Activated effector memory CD4-positive, alpha-beta T cell treated with anti-CD3 and anti-CD28 coated beads, Interleukin-2, amount 50 U/mL, for 16 hours (primary cell): ENCODE results near the gene CD59.
"Not testable (repeated sequence)": the region's sequence is repeated elsewhere in the genome, so short reads cannot be mapped to it uniquely, and the experiment has no call there.

Experiments
- DNase-seq: peaks from one replicate; pipeline ENCODE4 v3.0.0-alpha.2; 2020

The CD59 gene

GRCh38 chr11:33692013-33692504, 44.2 kb downstream of the CD59 start:
- DNase-seq = no peak

GRCh38 chr11:33691066-33691864, 45.0 kb downstream of the CD59 start:
- DNase-seq = no peak

GRCh38 chr11:33690290-33691065, 45.7 kb downstream of the CD59 start:
- DNase-seq = no peak

- no peak for DNase-seq
Measured at GRCh38 chr11:33689501-33689900, 46.7 kb downstream of the CD59 start.

- no peak for DNase-seq
Measured at GRCh38 chr11:33689085-33689484, 47.1 kb downstream of the CD59 start.

GRCh38 chr11:33687733-33688479, 48.3 kb downstream of the CD59 start:
- no peak for DNase-seq

GRCh38 chr11:33685082-33685481, 51.1 kb downstream of the CD59 start:
- no peak for DNase-seq

GRCh38 chr11:33684003-33684706, 52.1 kb downstream of the CD59 start:
- no peak for DNase-seq

- DNase-seq = no peak
Measured at GRCh38 chr11:33682446-33682845, 53.8 kb downstream of the CD59 start.

- no peak for DNase-seq
Measured at GRCh38 chr11:33682019-33682418, 54.2 kb downstream of the CD59 start.

GRCh38 chr11:33678616-33679015, 57.6 kb downstream of the CD59 start:
- not testable (repeated sequence) for DNase-seq

- no peak for DNase-seq
Measured at GRCh38 chr11:33674035-33674814, 62.0 kb downstream of the CD59 start.

GRCh38 chr11:33672273-33672672, 64.0 kb downstream of the CD59 start:
- no peak for DNase-seq

GRCh38 chr11:33670250-33671011, 65.8 kb downstream of the CD59 start:
- no peak for DNase-seq

GRCh38 chr11:33669598-33670249, 66.5 kb downstream of the CD59 start:
- no peak for DNase-seq

- no peak for DNase-seq
Measured at GRCh38 chr11:33668951-33669596, 67.1 kb downstream of the CD59 start.

GRCh38 chr11:33668468-33668825, 67.8 kb downstream of the CD59 start:
- DNase-seq = no peak

GRCh38 chr11:33667819-33668467, 68.3 kb downstream of the CD59 start:
- DNase-seq = no peak

- DNase-seq = no peak
Measured at GRCh38 chr11:33665350-33666106, 70.7 kb downstream of the CD59 start.
